Mucosa of stomach (tissue), 1 donor: ENCODE data around the gene LSP1.

ENCODE experiments used
- H3K27me3 ChIP-seq: one replicate; pipeline ENCODE4 v1.7.0; 2013; ENCODE audit warnings: mild to moderate bottlenecking, low read length; ENCODE audit not compliant: control insufficient read depth, insufficient read depth
- H3K36me3 ChIP-seq: one replicate; pipeline ENCODE4 v1.7.0; 2013; ENCODE audit warnings: low read length; ENCODE audit not compliant: control insufficient read depth, insufficient read depth
- H3K4me1 ChIP-seq: one replicate; pipeline ENCODE4 v1.7.0; 2013; ENCODE audit warnings: mild to moderate bottlenecking, low read length; ENCODE audit not compliant: control insufficient read depth, insufficient read depth
- H3K4me3 ChIP-seq: one replicate; pipeline ENCODE4 v1.7.0; 2013; ENCODE audit warnings: low read length
- H3K9ac ChIP-seq: one replicate; pipeline ENCODE4 v1.7.0; 2013; ENCODE audit warnings: mild to moderate bottlenecking, low read length, moderate library complexity
- H3K9me3 ChIP-seq: one replicate; pipeline ENCODE4 v1.7.0; 2013; ENCODE audit warnings: mild to moderate bottlenecking, low read length, moderate library complexity; ENCODE audit not compliant: control insufficient read depth
- donor health status: Pancreatic carcinoma.

Gene LSP1

DNA sequence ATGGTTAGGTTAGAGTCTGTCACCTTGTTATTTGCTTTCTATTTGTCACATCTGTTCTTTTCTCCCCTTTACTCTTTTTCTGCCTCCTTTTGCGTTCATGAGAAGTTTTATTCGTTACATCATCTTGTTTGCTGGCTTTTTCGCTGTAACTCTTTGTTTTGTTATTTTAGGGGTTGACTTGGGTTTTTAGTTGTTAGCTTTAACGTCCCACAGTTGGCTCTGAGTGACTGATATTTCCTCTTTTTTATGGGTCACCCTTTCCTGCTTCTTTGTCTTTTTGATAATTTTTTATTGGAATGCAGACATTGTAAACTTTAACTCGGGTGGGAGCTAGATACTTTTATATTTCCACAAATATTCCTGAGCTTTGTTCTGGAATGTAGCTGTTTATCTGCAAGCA, 53.3 kb downstream of the LSP1 start:
- no peak overlapping the region for H3K9ac ChIP-seq
- H3K9me3 ChIP-seq, result no peaks in the 10 kb centered on the region
- no peak overlapping the region for H3K4me3 ChIP-seq
- no peaks in the 10 kb centered on the region for H3K27me3 ChIP-seq
- H3K36me3 ChIP-seq, result no peaks in the 10 kb centered on the region
- no peaks in the 10 kb centered on the region for H3K4me1 ChIP-seq

DNA sequence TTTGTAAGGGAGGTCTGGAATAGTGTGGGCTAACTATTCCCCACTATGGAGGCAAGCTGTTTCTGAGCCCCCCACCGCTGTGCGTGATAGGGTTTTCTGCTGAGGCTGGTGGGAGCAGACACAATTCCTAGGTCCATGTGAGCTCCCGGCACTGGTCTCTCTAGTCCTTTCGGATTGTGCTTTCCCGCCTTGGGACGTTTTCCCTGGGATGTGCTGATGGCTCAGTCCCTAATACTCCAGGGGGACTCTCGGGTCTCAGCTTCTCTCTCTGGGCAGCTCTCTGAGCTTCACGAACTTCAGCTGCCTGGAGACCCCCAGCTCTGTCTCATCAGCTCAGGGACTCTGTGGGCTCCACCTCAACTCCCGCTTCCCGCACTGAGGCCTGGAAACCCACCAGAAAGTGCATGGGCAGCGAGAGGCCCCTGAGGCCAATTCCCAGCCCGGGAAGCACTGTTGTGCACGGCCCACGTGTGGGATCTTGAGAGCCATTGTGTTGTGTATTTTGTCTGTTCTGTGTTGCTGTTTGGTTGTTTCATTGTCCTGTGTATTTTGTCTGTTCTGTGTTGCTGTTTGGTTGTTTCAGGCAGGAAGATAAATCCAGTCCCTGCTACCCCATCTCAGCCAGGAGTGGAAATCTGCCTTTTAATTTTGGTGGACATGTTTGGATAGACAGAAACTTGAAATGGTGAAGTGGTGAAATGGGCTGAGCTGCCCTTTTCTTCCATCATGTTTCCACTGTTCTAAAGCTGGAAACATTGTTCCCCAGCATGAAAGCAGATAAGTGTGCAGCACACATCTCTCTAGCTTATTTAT, 53.9 kb downstream of the LSP1 start:
- Histone ChIP-seq H3K27me3 (no peaks in the 10 kb centered on the region), H3K36me3 (no peaks in the 10 kb centered on the region), H3K9me3 (no peaks in the 10 kb centered on the region), H3K4me1 (no peaks in the 10 kb centered on the region), H3K9ac (no peak overlapping the region), H3K4me3 (no peak overlapping the region)

DNA sequence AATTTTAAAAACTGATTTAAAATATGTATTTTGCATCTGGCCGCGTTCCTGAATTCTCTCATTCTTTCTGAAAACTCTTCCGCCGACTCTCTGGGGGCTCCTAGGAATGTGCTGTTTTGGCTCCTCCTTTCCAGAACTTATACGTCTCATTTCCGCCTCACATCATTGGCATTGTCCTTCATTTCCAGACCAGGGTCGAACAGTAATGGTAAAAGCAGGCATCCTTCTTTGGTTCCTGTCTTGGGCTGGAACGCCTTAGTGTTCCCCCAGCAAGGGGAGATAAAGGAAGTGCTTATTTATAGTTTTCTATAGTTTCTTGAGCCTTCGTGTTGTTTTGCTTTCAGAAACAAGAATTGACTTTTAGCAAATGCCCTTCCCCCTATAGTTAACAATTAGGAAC, 55.7 kb downstream of the LSP1 start:
- no peaks in the 10 kb centered on the region for H3K36me3 ChIP-seq
- H3K9me3 ChIP-seq, result no peaks in the 10 kb centered on the region
- no peak overlapping the region for H3K4me3 ChIP-seq
- no peaks in the 10 kb centered on the region for H3K27me3 ChIP-seq
- no peak overlapping the region for H3K9ac ChIP-seq
- no peaks in the 10 kb centered on the region for H3K4me1 ChIP-seq

DNA sequence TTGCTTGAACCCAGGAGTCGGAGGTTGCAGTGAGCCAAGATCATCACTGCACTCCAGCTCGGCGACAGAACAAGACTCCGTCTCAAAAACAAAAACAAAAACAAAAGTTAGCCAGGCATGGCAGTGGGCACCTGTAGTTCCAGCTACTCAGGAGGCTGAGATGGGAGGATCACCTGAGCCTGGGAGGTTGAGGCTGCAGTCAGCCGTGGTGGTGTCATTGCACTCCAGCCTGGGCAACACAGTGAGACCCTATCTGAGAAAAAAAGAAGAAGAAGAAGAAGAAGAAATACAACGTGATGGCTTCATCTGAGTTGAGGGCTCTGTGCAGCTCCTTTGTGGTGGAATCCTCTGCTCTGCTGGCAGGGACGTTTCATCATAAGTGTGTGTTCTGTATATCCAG, 56.6 kb downstream of the LSP1 start:
- no peaks in the 10 kb centered on the region for H3K9me3 ChIP-seq

DNA sequence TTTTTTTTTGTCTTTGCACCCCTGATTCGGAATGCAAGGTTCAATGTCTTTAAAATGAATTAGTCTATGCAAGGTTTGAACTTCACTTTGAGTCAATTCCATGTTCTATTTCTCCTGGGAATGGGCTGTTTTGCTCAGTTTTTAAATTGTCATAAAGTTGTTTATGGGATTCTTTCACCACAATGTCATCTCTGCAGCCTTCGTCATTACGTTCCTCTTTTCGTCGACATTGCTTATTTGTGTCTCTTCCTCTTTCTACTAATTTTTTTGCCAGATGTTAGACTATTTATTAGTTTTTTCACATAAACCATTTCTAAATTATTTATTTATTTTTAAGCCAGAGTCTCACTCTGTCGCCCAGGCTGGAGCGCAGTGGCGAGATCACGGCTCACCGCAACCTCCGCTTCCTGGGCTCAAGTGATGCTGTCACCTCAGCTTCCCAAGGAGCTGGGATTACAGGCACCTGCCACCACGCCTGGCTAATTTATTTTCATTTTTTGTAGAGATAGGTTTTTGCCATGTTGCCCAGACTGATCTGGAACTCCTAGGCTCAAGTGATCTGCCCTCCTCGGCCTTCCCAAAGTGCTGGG, 59.5 kb downstream of the LSP1 start:
- Histone ChIP-seq H3K9me3 (no peaks in the 10 kb centered on the region), H3K27me3 (no peaks in the 10 kb centered on the region), H3K4me1 (no peaks in the 10 kb centered on the region), H3K4me3 (no peak overlapping the region), H3K36me3 (no peaks in the 10 kb centered on the region), H3K9ac (no peak overlapping the region)

More for the DNA sequence above, 56.6 kb downstream of the LSP1 start:
- no peak overlapping the region for H3K4me3 ChIP-seq
- H3K4me1 ChIP-seq, result no peaks in the 10 kb centered on the region
- no peaks in the 10 kb centered on the region for H3K27me3 ChIP-seq
- H3K9ac ChIP-seq, result no peak overlapping the region
- no peaks in the 10 kb centered on the region for H3K36me3 ChIP-seq

DNA sequence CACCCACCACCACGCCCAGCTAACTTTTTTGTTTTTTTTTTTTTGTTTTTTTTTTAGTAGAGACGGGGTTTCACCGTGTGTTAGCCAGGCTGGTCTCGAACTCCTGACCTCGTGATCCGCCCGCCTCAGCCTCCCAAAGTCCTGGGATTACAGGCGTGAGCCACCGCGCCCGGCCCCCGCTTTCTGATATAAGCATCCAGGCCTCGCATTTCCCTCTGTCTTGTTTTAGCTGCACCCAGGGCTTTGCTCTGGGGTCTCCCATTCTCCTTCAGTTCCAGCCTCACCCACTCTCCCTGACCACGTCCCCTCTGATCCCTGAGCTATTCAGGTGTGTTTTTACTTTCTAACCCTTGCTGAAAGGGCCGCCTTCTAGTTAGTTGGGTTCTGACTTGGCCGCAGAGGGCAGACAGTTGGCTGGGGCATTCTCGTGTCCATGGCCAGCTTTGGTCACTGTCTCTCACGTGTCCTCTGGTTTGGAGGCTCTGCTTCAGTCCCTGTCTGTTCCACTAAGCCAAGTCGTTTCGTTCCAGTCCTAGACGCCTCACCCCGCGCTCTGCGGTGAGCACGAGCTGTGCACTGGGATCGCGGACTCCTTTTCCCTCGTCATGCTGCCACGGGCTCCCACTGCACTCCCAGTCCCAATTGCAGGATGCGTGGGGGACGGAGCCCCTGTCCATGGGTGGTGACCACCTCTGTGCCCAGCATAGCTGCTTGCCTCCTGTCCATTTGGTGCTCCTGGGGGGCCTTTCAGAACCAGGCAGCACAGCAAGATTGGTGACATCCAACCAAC, 60.6 kb downstream of the LSP1 start:
- Histone ChIP-seq H3K4me1 (no peaks in the 10 kb centered on the region), H3K4me3 (no peak overlapping the region), H3K36me3 (no peaks in the 10 kb centered on the region), H3K9me3 (no peaks in the 10 kb centered on the region), H3K9ac (no peak overlapping the region), H3K27me3 (no peaks in the 10 kb centered on the region)

DNA sequence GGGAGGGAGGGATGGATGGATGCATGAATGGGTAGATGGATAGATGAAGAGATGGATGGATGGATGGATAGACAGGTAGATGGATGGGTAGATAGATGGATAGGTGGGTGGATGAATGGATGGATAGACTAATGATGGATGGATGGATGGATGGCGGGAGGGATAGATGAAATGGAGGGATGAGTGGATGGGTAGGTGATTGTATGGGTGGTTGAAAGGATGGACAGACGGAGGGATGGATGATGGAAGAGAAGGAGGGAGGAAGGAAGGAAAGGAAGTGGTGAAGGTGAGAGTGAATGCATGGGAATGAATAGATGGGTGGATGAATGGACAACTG, 62.9 kb downstream of the LSP1 start:
- no peak overlapping the region for H3K4me3 ChIP-seq
- H3K4me1 ChIP-seq, result no peaks in the 10 kb centered on the region
- H3K36me3 ChIP-seq, result no peaks in the 10 kb centered on the region
- no peaks in the 10 kb centered on the region for H3K27me3 ChIP-seq
- no peaks in the 10 kb centered on the region for H3K9me3 ChIP-seq
- H3K9ac ChIP-seq, result no peak overlapping the region

DNA sequence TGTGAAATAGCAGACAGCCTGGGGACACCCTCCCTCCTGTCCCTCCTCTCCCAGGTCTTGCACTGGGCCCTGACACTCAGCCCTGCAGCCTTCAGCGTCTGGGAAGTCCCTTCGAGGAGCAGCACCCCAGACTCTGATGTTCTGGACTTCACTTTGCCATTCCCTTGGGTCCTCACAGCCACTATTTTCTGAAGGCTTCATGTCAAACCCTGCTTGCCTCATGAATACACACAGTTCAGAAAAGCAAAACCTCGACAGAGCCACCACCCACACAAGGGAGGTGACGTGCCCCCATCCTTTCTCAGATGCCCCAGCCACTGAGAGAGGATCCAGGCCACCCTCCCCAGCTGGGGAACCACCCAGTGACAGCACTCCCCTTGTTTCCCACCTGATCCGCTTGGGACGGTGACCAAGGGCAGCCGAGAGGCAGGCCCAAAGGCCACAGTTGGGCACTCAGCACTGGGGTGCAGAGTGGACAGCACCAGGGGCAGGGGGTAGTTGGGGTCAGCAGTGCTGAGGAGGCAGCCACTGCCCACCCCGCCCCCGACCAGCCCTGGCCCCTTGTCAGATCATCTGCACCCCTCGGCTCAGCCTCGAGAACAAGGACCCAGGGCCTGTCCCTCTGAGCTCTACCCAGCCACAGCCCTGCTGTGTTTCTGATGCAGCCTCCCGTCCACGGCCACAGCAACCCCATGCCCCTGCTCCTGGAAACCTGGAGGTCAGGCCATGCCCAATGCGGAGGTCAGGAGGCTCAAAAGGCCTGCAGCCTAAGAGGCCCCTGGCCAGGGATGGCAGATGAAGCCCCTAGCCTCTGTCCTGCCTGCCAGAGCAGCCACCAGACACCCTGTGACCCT, 63.5 kb downstream of the LSP1 start:
- no peak overlapping the region for H3K4me3 ChIP-seq
- H3K27me3 ChIP-seq, result no peaks in the 10 kb centered on the region
- H3K9me3 ChIP-seq, result no peaks in the 10 kb centered on the region
- no peaks in the 10 kb centered on the region for H3K4me1 ChIP-seq
- H3K36me3 ChIP-seq, result no peaks in the 10 kb centered on the region
- no peak overlapping the region for H3K9ac ChIP-seq

DNA sequence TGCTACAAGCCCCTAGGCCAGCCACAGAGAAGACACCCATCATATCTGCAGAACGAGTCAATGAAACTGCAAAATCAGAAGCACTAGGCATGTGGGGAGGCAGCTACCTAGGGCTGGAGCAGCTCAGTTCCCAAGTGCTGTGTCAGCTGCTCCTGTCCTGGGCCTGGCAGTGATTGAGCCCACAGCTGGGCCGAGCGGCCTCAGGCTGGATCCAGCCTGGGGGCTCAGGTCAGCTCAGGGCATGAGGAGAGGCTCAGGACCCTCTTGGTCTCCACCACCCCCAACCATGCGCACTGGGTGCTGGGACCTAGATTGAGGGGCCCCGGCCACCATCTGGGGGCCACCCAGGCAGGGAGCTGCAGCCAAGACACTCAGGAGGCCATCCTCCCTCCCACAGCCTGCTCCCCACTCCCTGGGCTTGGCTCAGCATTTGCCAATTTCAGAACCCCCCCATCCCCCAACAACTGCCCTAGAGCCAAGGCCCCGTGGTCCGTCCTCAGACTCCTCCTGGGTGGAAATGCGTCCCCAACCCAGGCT, 64.2 kb downstream of the LSP1 start:
- Histone ChIP-seq H3K4me3 (no peak overlapping the region), H3K9ac (no peak overlapping the region), H3K9me3 (no peaks in the 10 kb centered on the region), H3K27me3 (no peaks in the 10 kb centered on the region), H3K36me3 (no peaks in the 10 kb centered on the region), H3K4me1 (no peaks in the 10 kb centered on the region)

DNA sequence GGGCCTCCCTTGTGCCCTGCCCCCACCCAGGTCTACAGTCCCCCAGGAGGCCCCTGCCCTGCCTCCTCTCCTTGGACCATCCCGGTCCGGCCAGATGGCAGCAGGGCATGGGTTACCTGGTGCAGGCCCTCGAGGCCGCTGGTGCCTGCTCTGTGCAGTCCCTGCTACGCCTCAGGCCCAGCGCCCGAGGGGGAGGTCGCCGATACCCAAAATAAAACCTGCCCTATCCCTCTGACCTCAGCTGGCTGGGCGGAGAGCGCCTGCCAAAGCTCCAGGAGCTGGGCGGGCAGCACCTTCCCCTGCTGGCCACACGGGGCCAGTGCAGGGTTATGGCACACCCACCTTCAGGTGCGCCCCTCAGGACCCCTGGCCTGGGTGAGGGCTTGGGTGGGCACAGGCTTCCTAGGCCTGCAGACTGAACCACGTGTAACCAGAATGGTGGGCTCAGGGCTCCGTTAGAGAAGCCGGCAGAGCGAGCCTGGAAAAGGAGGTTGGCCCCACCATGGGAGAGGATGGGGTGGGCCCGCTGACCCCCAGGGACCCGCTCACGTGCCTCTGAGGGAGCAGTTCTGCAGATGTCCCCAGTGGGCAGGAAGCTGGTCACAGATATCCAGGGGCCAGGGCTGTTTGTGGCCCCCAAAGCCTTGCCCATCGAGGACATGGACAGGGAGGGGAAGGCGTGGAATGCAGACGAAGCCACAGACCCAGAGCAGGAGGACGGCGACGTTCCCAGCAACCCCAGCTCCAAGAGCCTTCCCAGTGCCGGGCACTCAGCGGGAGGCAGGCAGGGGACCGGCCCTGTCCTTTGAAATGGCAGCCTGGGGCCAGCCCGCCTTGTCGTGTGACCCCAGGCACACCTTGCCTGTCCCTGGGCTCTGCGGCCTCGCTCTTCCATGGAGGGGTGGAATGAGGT, 64.9 kb downstream of the LSP1 start:
- Histone ChIP-seq H3K36me3 (no peaks in the 10 kb centered on the region), H3K9me3 (no peaks in the 10 kb centered on the region), H3K4me1 (no peaks in the 10 kb centered on the region), H3K27me3 (no peaks in the 10 kb centered on the region), H3K9ac (no peak overlapping the region), H3K4me3 (no peak overlapping the region)
